HepG2 (cell line): ENCODE data around the gene SHISA4. TPM values are rescaled to one million over a fixed set of nuclear protein-coding genes. Genes with fewer than 3 reads are reported as not detected.

Source experiments
- ATAC-seq: fragments of 200-7000 bp; cut with Tn5 transposase; 3 replicates; pipeline ENCODE4 v1.9.1; 2020; ENCODE audit warnings: mild to moderate bottlenecking, moderate library complexity
- BruUV-seq: library from RNA; stranded (reverse); fragments of 400-500 nt; replicated peaks from 2 replicates; lab custom pipeline; 2021; lab: Mats Ljungman, UMichigan
- CTCF ChIA-PET: fragments of 300-600 bp; formaldehyde crosslinking; extraction: SDS; loops from one replicate; lab custom pipeline; 2021; ENCODE audit warnings: low total read pairs, inconsistent platforms, low intra/inter-chr PET ratio; lab: Yijun Ruan, JAX
- POLR2A ChIA-PET: fragments of 350-600 bp; sonication (Branson Sonifier 250); formaldehyde crosslinking; loops from one replicate; lab custom pipeline; 2020; ENCODE audit warnings: antibody characterized with exemption, inconsistent platforms; lab: Yijun Ruan, JAX
- DNase-seq: peaks from one replicate; pipeline ENCODE4 v3.0.0-alpha.2; 2015; ENCODE audit warnings: low spot score
- FAIRE-seq: peaks from 3 replicates; lab custom pipeline; 2011; peaks lifted over from hg19 to GRCh38; lab: Jason Lieb, UNC
- H2AFZ ChIP-seq: one replicate; pipeline ENCODE4 v1.6.1; 2011; ENCODE audit warnings: low read length, inconsistent platforms
- H3K27ac ChIP-seq: fragments of 300-600 bp; 3 replicates; pipeline ENCODE4 v1.8.0; 2011; ENCODE audit warnings: mixed run types, mild to moderate bottlenecking, mixed read lengths, low read length, inconsistent platforms; ENCODE audit not compliant: insufficient read depth; ENCODE audit errors: extremely low read length
- H3K27me3 ChIP-seq, 2 experiments: fragments of 200-600 bp in 1 of 2; 2 replicates in 1 of 2; 3 replicates in 1 of 2; pipeline versions ENCODE4 v1.6.0 to v1.8.0; 2011; ENCODE audit warnings: low read length in 2 of 2, mild to moderate bottlenecking in 2 of 2, moderate library complexity in 2 of 2, inconsistent platforms in 1 of 2; ENCODE audit not compliant: insufficient read depth in 2 of 2, control insufficient read depth in 1 of 2
- H3K36me3 ChIP-seq, 2 experiments: fragments of 200-600 bp in 1 of 2; replicated peaks in 1 of 2; 2 replicates in 1 of 2; 3 replicates in 1 of 2; pipeline versions ENCODE4 v1.5.1 to v1.8.0; 2011; ENCODE audit warnings: low read length in 2 of 2, inconsistent platforms in 1 of 2; ENCODE audit not compliant: insufficient read depth in 2 of 2, control insufficient read depth in 1 of 2
- H3K4me1 ChIP-seq: 2 replicates; pipeline ENCODE4 v1.5.1; 2012; ENCODE audit warnings: low read length, inconsistent platforms; ENCODE audit not compliant: insufficient read depth
- H3K4me2 ChIP-seq: 2 replicates; pipeline ENCODE4 v1.6.0; 2011; ENCODE audit warnings: low read depth, low read length, inconsistent platforms
- H3K4me3 ChIP-seq, 3 experiments: fragments of 200-600 bp in 1 of 3; sonication (generic), shearing (Covaris generic) in 1 of 3; replicated peaks in 1 of 3; 2 replicates each; pipeline ENCODE4 v1.5.1; 2011 to 2016; ENCODE audit warnings: low read length in 3 of 3, inconsistent platforms in 2 of 3, low read depth in 2 of 3, mild to moderate bottlenecking in 2 of 3, control low read depth in 1 of 3, mixed read lengths in 1 of 3; ENCODE audit not compliant: insufficient read depth in 1 of 3
- H3K79me2 ChIP-seq: one replicate; pipeline ENCODE4 v1.6.1; 2011; ENCODE audit warnings: low read length, inconsistent platforms; ENCODE audit not compliant: insufficient read depth
- H3K9ac ChIP-seq: 2 replicates; pipeline ENCODE4 v1.6.0; 2011; ENCODE audit warnings: mild to moderate bottlenecking, low read depth, low read length, inconsistent platforms; ENCODE audit not compliant: insufficient read depth
- H3K9me3 ChIP-seq: 2 replicates; pipeline ENCODE4 v1.5.1; 2012; ENCODE audit warnings: mild to moderate bottlenecking, low read length
- H4K20me1 ChIP-seq: 2 replicates; pipeline ENCODE4 v1.6.0; 2011; ENCODE audit warnings: inconsistent platforms, mild to moderate bottlenecking, low read length, moderate library complexity; ENCODE audit not compliant: insufficient read depth
- ARNTL ChIP-seq: sonication (generic); formaldehyde crosslinking; IDR thresholded peaks from 2 replicates; pipeline ENCODE4 v1.4.0; 2020; ENCODE audit warnings: mild to moderate bottlenecking, missing genetic modification reagents
- E2F5 ChIP-seq: sonication (generic); formaldehyde crosslinking; conservative IDR thresholded peaks from 2 replicates; pipeline ENCODE4 v1.4.0; 2020; ENCODE audit warnings: missing genetic modification reagents
- ELF4 ChIP-seq: sonication (generic); formaldehyde crosslinking; IDR thresholded peaks from 2 replicates; pipeline ENCODE4 v1.5.0; 2020; ENCODE audit warnings: missing genetic modification reagents, mild to moderate bottlenecking, moderate library complexity, borderline replicate concordance
- ETV6 ChIP-seq: sonication (generic); formaldehyde crosslinking; conservative IDR thresholded peaks from 2 replicates; pipeline ENCODE4 v1.4.0; 2020; ENCODE audit warnings: missing genetic modification reagents
- HOXA7 ChIP-seq: sonication (generic); formaldehyde crosslinking; IDR thresholded peaks from 2 replicates; pipeline ENCODE4 v1.8.1; 2022; ENCODE audit warnings: mild to moderate bottlenecking, missing genetic modification reagents, moderate library complexity
- MED13 ChIP-seq: sonication (generic); formaldehyde crosslinking; IDR thresholded peaks from 2 replicates; pipeline ENCODE4 v1.5.0; 2020; ENCODE audit warnings: missing genetic modification reagents
- NFIC ChIP-seq: IDR thresholded peaks from 2 replicates; pipeline ENCODE4 v1.6.1; 2012; ENCODE audit warnings: mild to moderate bottlenecking, low read length, inconsistent platforms
- NR2F1 ChIP-seq, 2 experiments: fragments of 450-650 bp in 1 of 2; formaldehyde crosslinking in 1 of 2; IDR thresholded peaks; 2 replicates each; pipeline versions ENCODE4 v1.5.0 to v1.6.1; 2016 to 2020; ENCODE audit warnings: mild to moderate bottlenecking in 1 of 2, missing compliant biosample characterization in 1 of 2, missing genetic modification reagents in 1 of 2, moderate library complexity in 1 of 2
- SMARCE1 ChIP-seq: fragments of 450-650 bp; IDR thresholded peaks from 2 replicates; pipeline ENCODE4 v1.6.1; 2017; ENCODE audit warnings: borderline replicate concordance
- SNAI1 ChIP-seq: sonication (generic); formaldehyde crosslinking; IDR thresholded peaks from 2 replicates; pipeline ENCODE4 v1.5.0; 2020; ENCODE audit warnings: mild to moderate bottlenecking, missing genetic modification reagents, borderline replicate concordance
- TEAD2 ChIP-seq: sonication (generic); formaldehyde crosslinking; IDR thresholded peaks from 2 replicates; pipeline ENCODE4 v1.9.0; 2021; ENCODE audit warnings: missing genetic modification reagents
- THAP11 ChIP-seq: IDR thresholded peaks from 2 replicates; pipeline ENCODE4 v1.6.1; 2016; ENCODE audit warnings: missing biosample characterization, missing genetic modification reagents
- TRIM24 ChIP-seq: sonication (generic); formaldehyde crosslinking; IDR thresholded peaks from 2 replicates; pipeline ENCODE4 v1.8.0; 2022; ENCODE audit warnings: mild to moderate bottlenecking, missing genetic modification reagents
- ZNF350 ChIP-seq: sonication (generic); formaldehyde crosslinking; IDR thresholded peaks from 2 replicates; pipeline ENCODE4 v1.4.0; 2020; ENCODE audit warnings: mild to moderate bottlenecking, low read depth, missing genetic modification reagents, borderline replicate concordance
- ZNF567 ChIP-seq: sonication (generic); formaldehyde crosslinking; IDR thresholded peaks from 2 replicates; pipeline ENCODE4 v1.8.1; 2023; ENCODE audit warnings: mild to moderate bottlenecking, missing genetic modification reagents, borderline replicate concordance
- ZNF687 ChIP-seq: sonication (generic); formaldehyde crosslinking; IDR thresholded peaks from 2 replicates; pipeline ENCODE4 v1.5.1; 2020; ENCODE audit warnings: mild to moderate bottlenecking, missing genetic modification reagents, moderate library complexity
- ZNF790 ChIP-seq: sonication (generic); formaldehyde crosslinking; IDR thresholded peaks from 2 replicates; pipeline ENCODE4 v1.8.0; 2022; ENCODE audit warnings: missing genetic modification reagents, mild to moderate bottlenecking, borderline replicate concordance
- ZSCAN12 ChIP-seq: sonication (generic); formaldehyde crosslinking; IDR thresholded peaks from 2 replicates; pipeline ENCODE4 v1.9.0; 2021; ENCODE audit warnings: mild to moderate bottlenecking, missing genetic modification reagents
- WGBS: methylation state at CpG from one replicate; pipeline ENCODE4 v1.1.6; 2017; ENCODE audit warnings: low lambda C conversion rate; 5-methylcytosine and 5-hydroxymethylcytosine counted together
- in situ Hi-C: cut with HindIII; loops from 2 replicates; pipeline ENCODE4 v1.10.0; 2017; ENCODE audit warnings: low pct_unique_long_range_greater_than_20kb; ENCODE audit not compliant: extremely low pct_ligation_motif_present
- intact Hi-C: fragments of 100-400 bp; cut with micrococcal nuclease; formaldehyde crosslinking; loops from one replicate; pipeline ENCODE4 v1.10.0; 2022; ENCODE audit not compliant: unreplicated experiment
- polyA plus RNA-seq, 8 experiments: library from polyadenylated mRNA; depleted of rRNA in 3 of 8; stranded (reverse) in 7 of 8; unstranded in 1 of 8; fragments of >200 nt; fragmentation: Illumina TruSeq in 4 of 8; extraction: Trizol in 4 of 8; gene quantifications; 2 replicates each; pipeline versions ENCODE4 v1.2.1 to v1.2.3, GENCODE V29; 2011 to 2016; ENCODE audit warnings: low read depth in 4 of 8, missing spikeins in 1 of 8, mixed read lengths in 1 of 8; ENCODE audit not compliant: insufficient read depth in 1 of 8
- total RNA-seq, 5 experiments: library from RNA; depleted of rRNA; stranded (reverse); fragments of >200 nt; fragmentation: Illumina TruSeq; extraction: Trizol; gene quantifications; 2 replicates each; pipeline ENCODE4 v1.2.3, GENCODE V29; 2016; ENCODE audit warnings: low read depth in 1 of 5

Gene SHISA4
- total and polyA plus RNA-seq, 2 of the 13 experiments (the other 11 are each of a cell fraction or from before 2014, with no cell fraction given): 0.51 to 1.0 TPM

GRCh38 chr1:201904579-201904978 lies 15.9 kb downstream of the SHISA4 start:
- no peaks in the 10 kb centered on the region for H3K36me3 ChIP-seq
- no peak overlapping the region for H2AFZ ChIP-seq
- DNase-seq (no peak), ATAC-seq (no peak), FAIRE-seq (no peak)
- ChIA-PET POLR2A (no interaction called here), CTCF (no interaction called here)
- in situ Hi-C loops: no loop called here
- H3K9me3 ChIP-seq: no peaks in the 10 kb centered on the region
- H3K4me1 ChIP-seq: no peaks in the 10 kb centered on the region
- 54% methylated on average over 6 of the region's 6 CpGs for WGBS
- no peak overlapping the region for H3K4me2 ChIP-seq
- no TSS peak for BruUV-seq
- TF ChIP-seq MED13 (CRISPR knock-in tag) (no peak), ELF4 (CRISPR knock-in tag) (no peak), ETV6 (CRISPR knock-in tag) (no peak), SMARCE1 (no peak), ZSCAN12 (no peak), ZNF567 (CRISPR knock-in tag) (no peak), ZNF687 (CRISPR knock-in tag) (no peak), ZNF790 (CRISPR knock-in tag) (no peak), NFIC (no peak), TEAD2 (CRISPR knock-in tag) (no peak), SNAI1 (CRISPR knock-in tag) (no peak), ARNTL (CRISPR knock-in tag) (no peak), ZNF350 (CRISPR knock-in tag) (no peak), E2F5 (CRISPR knock-in tag) (no peak), HOXA7 (CRISPR knock-in tag) (no peak), TRIM24 (CRISPR knock-in tag) (no peak), NR2F1 (CRISPR knock-in tag; IDR thresholded peaks at IDR 0.05) (no peak), THAP11 (no peak)
- no peaks in the 10 kb centered on the region for H4K20me1 ChIP-seq
- no peaks in the 10 kb centered on the region for H3K79me2 ChIP-seq
- intact Hi-C loops: no loop called here
- no peak overlapping the region for H3K27ac ChIP-seq
- H3K9ac ChIP-seq: no peak overlapping the region
- no peak overlapping the region for H3K4me3 ChIP-seq
- H3K27me3 ChIP-seq: peaks cover 2 to 23% of the 10 kb centered on the region in 2 experiments; a peak in 2 of 5 replicates
